ENCODE results near the gene BANF1.

Gene BANF1

GRCh38 chr11:66042227-66042995 is 40.1 kb downstream of the BANF1 start:
- no peak for DNase-seq

GRCh38 chr11:66042996-66043906 is 40.9 kb downstream of the BANF1 start:
- no peak for DNase-seq

GRCh38 chr11:66044757-66045156 is 42.5 kb downstream of the BANF1 start:
- no peak for DNase-seq

GRCh38 chr11:66045177-66045639 is 42.9 kb downstream of the BANF1 start:
- DNase-seq: peak; percentile 91

GRCh38 chr11:66046901-66047300 is 44.6 kb downstream of the BANF1 start:
- DNase-seq: no peak

GRCh38 chr11:66047541-66048365 is 45.5 kb downstream of the BANF1 start:
- DNase-seq: no peak

- DNase-seq: peak; percentile 63
These were observed 46.4 kb downstream of the BANF1 start, which contains the start of gene GAL3ST3 for GRCh38 chr11:66048547-66049323. Gene GAL3ST3, minus strand, starts transcription at chr11:66049161. Its CDS starts 3,746 bp downstream, at chr11:66045415.

- DNase-seq: no peak
These were observed 48.4 kb downstream of the BANF1 start for GRCh38 chr11:66050581-66051231.

- DNase-seq: no peak
These were observed 49.1 kb downstream of the BANF1 start for GRCh38 chr11:66051371-66051765.

GRCh38 chr11:66051766-66052663 is 49.7 kb downstream of the BANF1 start, which contains the start of gene SF3B2:
Gene SF3B2, plus strand, starts transcription at chr11:66052364. Its CDS starts 21 bp downstream, at chr11:66052385.
- peak; percentile 100 for DNase-seq

- DNase-seq: no peak
These were observed 50.3 kb downstream of the BANF1 start for GRCh38 chr11:66052664-66052982.

Measured in islet precursor cell (in vitro differentiated cells).